ENCODE data around the gene MAGI3.

Gene MAGI3

DNA sequence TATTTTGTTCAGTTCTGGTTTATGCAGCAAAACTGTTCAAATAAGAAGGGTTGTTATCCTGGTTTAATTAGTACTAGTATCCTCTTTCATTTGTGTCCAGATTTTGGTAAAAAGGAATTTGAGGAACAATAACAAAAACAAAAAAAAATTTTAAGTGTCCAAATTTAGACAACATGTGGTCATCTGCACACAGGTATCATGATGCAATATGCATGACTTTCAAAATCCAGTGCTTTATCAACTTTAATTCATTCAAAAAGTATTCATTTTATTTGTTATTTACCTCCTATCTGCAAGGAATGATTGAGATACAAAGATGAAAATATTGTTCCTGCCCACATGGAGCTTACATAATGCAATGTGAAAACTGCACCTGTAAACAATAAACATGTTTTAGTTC is 16.7 kb upstream of the MAGI3 start:
- TF ChIP-seq, protein P1, sequence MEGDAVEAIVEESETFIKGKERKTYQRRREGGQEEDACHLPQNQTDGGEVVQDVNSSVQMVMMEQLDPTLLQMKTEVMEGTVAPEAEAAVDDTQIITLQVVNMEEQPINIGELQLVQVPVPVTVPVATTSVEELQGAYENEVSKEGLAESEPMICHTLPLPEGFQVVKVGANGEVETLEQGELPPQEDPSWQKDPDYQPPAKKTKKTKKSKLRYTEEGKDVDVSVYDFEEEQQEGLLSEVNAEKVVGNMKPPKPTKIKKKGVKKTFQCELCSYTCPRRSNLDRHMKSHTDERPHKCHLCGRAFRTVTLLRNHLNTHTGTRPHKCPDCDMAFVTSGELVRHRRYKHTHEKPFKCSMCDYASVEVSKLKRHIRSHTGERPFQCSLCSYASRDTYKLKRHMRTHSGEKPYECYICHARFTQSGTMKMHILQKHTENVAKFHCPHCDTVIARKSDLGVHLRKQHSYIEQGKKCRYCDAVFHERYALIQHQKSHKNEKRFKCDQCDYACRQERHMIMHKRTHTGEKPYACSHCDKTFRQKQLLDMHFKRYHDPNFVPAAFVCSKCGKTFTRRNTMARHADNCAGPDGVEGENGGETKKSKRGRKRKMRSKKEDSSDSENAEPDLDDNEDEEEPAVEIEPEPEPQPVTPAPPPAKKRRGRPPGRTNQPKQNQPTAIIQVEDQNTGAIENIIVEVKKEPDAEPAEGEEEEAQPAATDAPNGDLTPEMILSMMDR (conservative IDR thresholded peaks at IDR 0.05; ENCODE audit: low read depth, low read length) = no peak
- no peak overlapping the region for H3K4me3 ChIP-seq (ENCODE audit: low read depth, low read length)
- no peak for DNase-seq (ENCODE audit: low read depth)

DNA sequence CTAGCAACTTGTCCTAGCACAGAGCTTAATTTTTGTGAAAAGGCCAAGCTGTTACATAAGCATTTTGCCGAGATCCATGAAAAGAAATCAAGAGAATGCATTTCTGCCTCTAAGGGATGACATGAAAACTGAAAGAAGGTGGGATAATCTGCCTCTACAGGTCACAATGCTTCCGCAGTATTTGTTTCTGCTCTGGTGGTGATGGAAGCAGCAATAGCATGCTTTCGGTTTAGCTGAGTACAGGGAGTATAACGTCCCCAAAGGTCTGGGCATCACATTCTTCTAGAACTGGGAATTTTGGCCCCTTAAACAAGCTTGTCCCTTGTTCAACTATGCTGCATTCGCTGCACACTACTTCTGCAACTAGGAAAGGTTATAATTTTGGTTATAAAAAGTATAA is 14.4 kb upstream of the MAGI3 start:
- H3K4me3 ChIP-seq (ENCODE audit: low read depth, low read length) = no peak overlapping the region
- peak; percentile 9 for DNase-seq (ENCODE audit: low read depth)
- TF ChIP-seq, protein P1 (conservative IDR thresholded peaks at IDR 0.05; ENCODE audit: low read depth, low read length) = no peak

DNA sequence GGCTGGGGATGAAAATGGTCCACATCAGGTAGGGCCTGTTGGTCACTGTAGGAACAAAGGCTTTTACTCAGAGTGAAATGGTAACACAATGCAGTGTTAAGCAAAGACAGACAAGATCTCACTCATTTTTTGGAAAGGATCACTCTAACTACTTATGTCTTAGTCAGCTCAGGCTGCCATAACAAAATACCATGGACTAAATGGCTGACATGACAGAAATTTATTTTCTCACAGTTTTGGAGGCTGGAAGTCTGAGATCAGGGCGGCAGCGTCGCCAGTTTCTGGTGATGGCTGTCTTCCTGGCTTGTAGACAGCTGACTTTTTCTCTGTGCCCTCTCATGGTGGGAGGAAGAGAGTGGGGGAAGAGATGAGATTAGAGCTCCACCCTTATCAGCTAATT is 10.2 kb upstream of the MAGI3 start:
- no peak for DNase-seq (ENCODE audit: low read depth)
- no peak overlapping the region for H3K4me3 ChIP-seq (ENCODE audit: low read depth, low read length)
- TF ChIP-seq, protein P1 (conservative IDR thresholded peaks at IDR 0.05; ENCODE audit: low read depth, low read length) = no peak

DNA sequence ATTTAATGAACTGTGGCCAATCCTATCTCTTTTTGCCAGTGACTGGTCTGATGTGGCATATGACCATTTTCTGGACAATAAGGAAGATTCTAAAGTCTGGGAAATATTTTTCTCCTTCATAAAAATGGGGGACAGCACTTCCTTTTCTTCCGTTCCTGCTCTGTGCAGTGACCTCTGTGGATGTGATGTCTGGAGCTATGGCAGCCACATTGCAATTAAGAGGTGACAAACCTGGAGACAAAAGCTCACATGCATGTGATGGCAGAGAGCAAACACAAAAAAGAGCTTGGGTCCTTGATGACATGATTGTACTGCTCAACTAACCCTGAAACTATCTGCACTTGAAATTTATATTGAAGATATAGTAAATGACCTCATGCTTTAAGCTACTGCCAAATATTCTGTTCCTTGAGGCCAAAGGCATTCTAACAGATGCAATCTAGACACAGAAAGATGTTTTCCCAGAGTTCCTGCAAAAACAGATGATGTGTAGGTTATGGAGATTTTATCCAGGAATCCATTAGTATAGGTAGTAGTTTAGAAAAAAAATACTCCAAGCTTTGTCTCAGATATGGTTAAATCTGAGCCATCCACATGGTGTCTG is 2.2 kb upstream of the MAGI3 start:
- no peak for DNase-seq (ENCODE audit: low read depth)
- no peak overlapping the region for H3K4me3 ChIP-seq (ENCODE audit: low read depth, low read length)
- TF ChIP-seq, protein P1 (conservative IDR thresholded peaks at IDR 0.05; ENCODE audit: low read depth, low read length) = no peak

DNA sequence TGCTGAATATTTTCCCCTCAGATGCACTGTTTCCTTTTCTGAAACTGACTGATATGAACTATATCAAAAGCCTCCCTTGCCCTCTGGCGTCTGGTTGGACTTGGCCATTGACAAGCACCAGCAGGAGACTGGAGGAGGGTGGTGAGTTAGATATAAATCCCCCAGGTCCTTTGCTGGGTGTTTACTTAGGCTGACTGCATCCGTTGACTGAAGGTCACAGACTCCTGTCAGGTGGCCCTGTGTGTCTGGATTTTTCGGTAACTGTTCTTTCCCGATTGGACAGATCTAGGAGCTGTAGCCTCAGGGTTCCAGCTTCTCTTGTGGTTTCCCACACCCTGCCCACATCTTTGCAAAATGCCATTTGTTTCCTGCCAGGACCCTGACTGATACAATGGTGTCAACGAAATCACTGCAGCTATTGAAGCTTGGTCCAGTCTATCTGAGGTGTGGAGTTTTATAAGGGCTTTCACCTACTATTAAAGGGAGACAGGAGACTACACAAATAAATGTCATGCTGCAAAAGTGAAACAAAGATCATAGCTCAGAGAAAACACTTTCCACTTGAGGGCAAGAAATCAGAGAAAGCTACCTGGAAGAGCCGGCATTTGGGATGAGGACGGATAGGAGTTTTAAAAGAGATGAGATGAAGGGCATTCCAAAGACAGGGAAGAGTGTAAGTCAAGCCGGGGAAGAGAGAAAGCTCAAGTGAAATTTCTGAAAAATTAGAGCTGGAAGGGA is 1.5 kb upstream of the MAGI3 start:
- DNase-seq (ENCODE audit: low read depth) = no peak
- H3K4me3 ChIP-seq (ENCODE audit: low read depth, low read length) = peak overlapping the region; percentile 82
- TF ChIP-seq, protein P1 (conservative IDR thresholded peaks at IDR 0.05; ENCODE audit: low read depth, low read length) = peak; percentile 17

DNA sequence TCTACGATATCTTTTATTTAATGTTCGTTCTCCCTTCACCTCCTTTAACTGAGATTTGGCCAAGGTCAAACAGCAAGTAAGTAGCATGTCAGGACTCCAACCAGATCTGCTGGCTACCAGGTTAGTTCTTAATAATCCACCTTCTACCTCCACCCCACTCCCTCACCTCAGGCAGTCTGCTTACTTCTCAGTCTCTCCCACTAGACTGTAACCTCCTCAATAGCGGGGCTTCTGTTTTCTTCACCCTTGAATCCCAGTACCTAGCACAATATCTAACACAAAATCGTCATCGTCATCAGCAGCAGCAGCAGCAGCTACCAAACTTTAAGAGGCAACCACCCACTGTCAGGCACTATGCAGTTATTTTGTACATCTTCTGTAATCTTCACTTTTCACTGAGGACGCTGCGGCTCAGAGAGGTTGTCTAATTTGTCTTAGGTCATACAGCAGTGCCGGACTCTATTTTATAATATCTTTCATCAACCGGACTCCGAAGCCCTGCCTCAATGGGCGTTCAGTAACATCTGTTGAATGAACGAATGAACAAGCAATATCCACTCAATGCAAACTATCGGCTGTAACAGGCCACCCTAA is 859 bp upstream of the MAGI3 start:
- H3K4me3 ChIP-seq (ENCODE audit: low read depth, low read length) = peak overlapping the region; percentile 82
- no peak for DNase-seq (ENCODE audit: low read depth)
- TF ChIP-seq, protein P1 (conservative IDR thresholded peaks at IDR 0.05; ENCODE audit: low read depth, low read length) = no peak
